Upper lobe of left lung (tissue), 4 donors: ENCODE measurements around the gene COL27A1.

Experiments used
- EP300 ChIP-seq, 4 donors: sonication (generic); formaldehyde crosslinking; IDR thresholded peaks; one replicate each; pipeline ENCODE4 v1.5.1; 2017; ENCODE audit warnings: antibody characterized with exemption in 4 of 4, control low read depth in 2 of 4
- POLR2A ChIP-seq, 4 donors: fragments of 450-650 bp; IDR thresholded peaks; one replicate each; pipeline ENCODE4 v1.5.1; 2016 to 2017; ENCODE audit warnings: antibody characterized with exemption in 4 of 4, mild to moderate bottlenecking in 2 of 4
- POLR2AphosphoS5 ChIP-seq, 2 donors: sonication (generic); formaldehyde crosslinking; IDR thresholded peaks; one replicate each; pipeline ENCODE4 v1.5.1; 2017; ENCODE audit warnings: antibody characterized with exemption in 2 of 2
- TF ChIP-seq, protein P1 (sequence below), 6 experiments: fragments of 450-650 bp in 4 of 6; fragments of 200-600 bp in 2 of 6; sonication (generic) in 2 of 6; IDR thresholded peaks; one replicate each; pipeline ENCODE4 v1.5.1; 2016 to 2019; ENCODE audit warnings: antibody characterized with exemption in 6 of 6

DNA sequence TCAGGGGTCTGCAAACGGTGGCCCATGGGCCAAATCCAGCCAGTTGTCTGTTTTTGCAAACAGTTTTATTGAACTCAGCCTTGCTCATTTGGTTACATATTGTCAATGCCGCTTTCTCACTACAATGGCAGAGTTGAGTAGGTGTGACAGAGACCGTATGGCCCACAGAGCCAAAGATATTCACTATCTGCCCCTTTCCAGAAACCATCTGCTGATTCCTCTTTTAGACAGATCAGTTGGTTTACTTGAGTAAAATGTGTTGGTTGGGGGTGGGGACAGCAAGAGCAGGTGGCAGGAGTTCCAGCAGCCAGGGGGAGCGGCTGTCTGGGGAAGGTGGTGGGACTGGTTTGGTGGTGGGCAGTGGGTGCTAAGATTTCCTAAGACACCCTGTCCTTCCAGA is 54.8 kb downstream of the COL27A1 start:
- TF ChIP-seq, protein P1, sequence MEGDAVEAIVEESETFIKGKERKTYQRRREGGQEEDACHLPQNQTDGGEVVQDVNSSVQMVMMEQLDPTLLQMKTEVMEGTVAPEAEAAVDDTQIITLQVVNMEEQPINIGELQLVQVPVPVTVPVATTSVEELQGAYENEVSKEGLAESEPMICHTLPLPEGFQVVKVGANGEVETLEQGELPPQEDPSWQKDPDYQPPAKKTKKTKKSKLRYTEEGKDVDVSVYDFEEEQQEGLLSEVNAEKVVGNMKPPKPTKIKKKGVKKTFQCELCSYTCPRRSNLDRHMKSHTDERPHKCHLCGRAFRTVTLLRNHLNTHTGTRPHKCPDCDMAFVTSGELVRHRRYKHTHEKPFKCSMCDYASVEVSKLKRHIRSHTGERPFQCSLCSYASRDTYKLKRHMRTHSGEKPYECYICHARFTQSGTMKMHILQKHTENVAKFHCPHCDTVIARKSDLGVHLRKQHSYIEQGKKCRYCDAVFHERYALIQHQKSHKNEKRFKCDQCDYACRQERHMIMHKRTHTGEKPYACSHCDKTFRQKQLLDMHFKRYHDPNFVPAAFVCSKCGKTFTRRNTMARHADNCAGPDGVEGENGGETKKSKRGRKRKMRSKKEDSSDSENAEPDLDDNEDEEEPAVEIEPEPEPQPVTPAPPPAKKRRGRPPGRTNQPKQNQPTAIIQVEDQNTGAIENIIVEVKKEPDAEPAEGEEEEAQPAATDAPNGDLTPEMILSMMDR (IDR thresholded peaks at IDR 0.05): no peak
- no peak for TF ChIP-seq POLR2A (IDR thresholded peaks at IDR 0.05)
- TF ChIP-seq EP300 (IDR thresholded peaks at IDR 0.05): no peak
- TF ChIP-seq POLR2AphosphoS5 (IDR thresholded peaks at IDR 0.05): no peak
